Type B pancreatic cell (in vitro differentiated cells): ENCODE measurements around the gene WWC1. TPM values are rescaled to one million over a fixed set of nuclear protein-coding genes. Genes with fewer than 3 reads are reported as not detected.
A peak's percentile ranks its signal among the peaks of the same experiment; 100 is the strongest.

Experiments used
- DNase-seq: peaks from one replicate; pipeline ENCODE4 v3.0.0; 2021; ENCODE audit warnings: mixed read lengths; ENCODE audit not compliant: unreplicated experiment; ENCODE audit errors: extremely low spot score
- H3K27ac Mint-ChIP-seq: 2 replicates; pipeline ENCODE4 v1.8.0; 2021; ENCODE audit warnings: mild to moderate bottlenecking, mixed read lengths
- H3K27me3 Mint-ChIP-seq: 2 replicates; pipeline ENCODE4 v1.8.0; 2021; ENCODE audit warnings: mixed read lengths
- H3K36me3 Mint-ChIP-seq: 2 replicates; pipeline ENCODE4 v1.8.0; 2021; ENCODE audit warnings: mixed read lengths
- H3K4me1 Mint-ChIP-seq: one replicate; pipeline ENCODE4 v1.8.0; 2021; ENCODE audit warnings: mixed read lengths; ENCODE audit not compliant: unreplicated experiment
- H3K4me3 Mint-ChIP-seq: 2 replicates; pipeline ENCODE4 v1.8.0; 2021; ENCODE audit warnings: mild to moderate bottlenecking, mixed read lengths
- H3K9me3 Mint-ChIP-seq: 2 replicates; pipeline ENCODE4 v1.8.0; 2021; ENCODE audit warnings: mixed read lengths
- CTCF ChIP-seq: fragments of 200-600 bp; sonication (generic); conservative IDR thresholded peaks from 2 replicates; pipeline ENCODE4 v1.5.0; 2021; ENCODE audit warnings: antibody characterized with exemption, mild to moderate bottlenecking
- total RNA-seq: library from RNA; stranded (reverse); gene quantifications from 2 replicates; pipeline ENCODE4 v1.2.1, GENCODE V29; 2021; ENCODE audit warnings: low replicate concordance

The WWC1 gene
- total RNA-seq, 1 donor from 2014 or later = 80.1 TPM

- H3K9me3 Mint-ChIP-seq = no peaks in the 10 kb centered on the region
These were observed 4.1 kb upstream of the WWC1 start for GRCh38 chr5:168287362-168287761.

GRCh38 chr5:168288349-168289245 lies 2.8 kb upstream of the WWC1 start:
- TF ChIP-seq CTCF = no peak

More at GRCh38 chr5:168287362-168287761, 4.1 kb upstream of the WWC1 start:
- Mint-ChIP-seq H3K27ac (peak overlapping the region; percentile 96), H3K4me1 (peaks cover 38% of the 10 kb centered on the region), H3K4me3 (peak overlapping the region; percentile 5), H3K36me3 (no peaks in the 10 kb centered on the region), H3K27me3 (no peaks in the 10 kb centered on the region)
- TF ChIP-seq CTCF = no peak
- DNase-seq = no peak

GRCh38 chr5:168290902-168291341 lies 523 bp upstream of the WWC1 start:
- peak overlapping the region; percentile 83 for H3K27ac Mint-ChIP-seq
- H3K4me3 Mint-ChIP-seq = peak overlapping the region; percentile 91

More at GRCh38 chr5:168288349-168289245, 2.8 kb upstream of the WWC1 start:
- peak overlapping the region; percentile 80 for H3K4me3 Mint-ChIP-seq
- no peaks in the 10 kb centered on the region for H3K9me3 Mint-ChIP-seq
- H3K36me3 Mint-ChIP-seq = no peaks in the 10 kb centered on the region
- peaks cover 37% of the 10 kb centered on the region for H3K4me1 Mint-ChIP-seq
- peaks cover 4% of the 10 kb centered on the region for H3K27me3 Mint-ChIP-seq
- H3K27ac Mint-ChIP-seq = peak overlapping the region; percentile 96
- DNase-seq = no peak

GRCh38 chr5:168291964-168292785 lies 730 bp downstream of the WWC1 start:
- Mint-ChIP-seq H3K9me3 (no peaks in the 10 kb centered on the region), H3K4me3 (peak overlapping the region; percentile 88), H3K27ac (peak overlapping the region; percentile 87), H3K4me1 (peaks cover 49% of the 10 kb centered on the region), H3K36me3 (no peaks in the 10 kb centered on the region), H3K27me3 (peaks cover 4% of the 10 kb centered on the region)
- TF ChIP-seq CTCF = peak; percentile 28
- no peak for DNase-seq

More at GRCh38 chr5:168290902-168291341, 523 bp upstream of the WWC1 start:
- no peak for TF ChIP-seq CTCF
- Mint-ChIP-seq H3K27me3 (peaks cover 4% of the 10 kb centered on the region), H3K36me3 (no peaks in the 10 kb centered on the region), H3K4me1 (peaks cover 54% of the 10 kb centered on the region), H3K9me3 (no peaks in the 10 kb centered on the region)
- DNase-seq = no peak

- DNase-seq = no peak
- peak overlapping the region; percentile 87 for H3K27ac Mint-ChIP-seq
- no peaks in the 10 kb centered on the region for H3K9me3 Mint-ChIP-seq
- no peak for TF ChIP-seq CTCF
- no peaks in the 10 kb centered on the region for H3K36me3 Mint-ChIP-seq
- H3K27me3 Mint-ChIP-seq = peaks cover 4% of the 10 kb centered on the region
- H3K4me1 Mint-ChIP-seq = peaks cover 40% of the 10 kb centered on the region
- H3K4me3 Mint-ChIP-seq = peak overlapping the region; percentile 88
These were observed 1.6 kb downstream of the WWC1 start for GRCh38 chr5:168292786-168293696.
